Measurements from ENCODE around the gene IPO9.
"Not testable (repeated sequence)": the region's sequence is repeated elsewhere in the genome, so short reads cannot be mapped to it uniquely, and the experiment has no call there.

The IPO9 gene

GRCh38 chr1:201888282-201889089, 59.5 kb downstream of the IPO9 start, which contains the start of gene SHISA4:
SHISA4 (plus strand) TSS chr1:201888898; CDS start chr1:201888995, 97 bp downstream.
- peak; percentile 56 for FAIRE-seq
- DNase-seq (ENCODE audit: low spot score) = peak; percentile 62

GRCh38 chr1:201889090-201889968, 60.4 kb downstream of the IPO9 start:
- FAIRE-seq (no peak), DNase-seq (ENCODE audit: low spot score) (no peak)

DNA sequence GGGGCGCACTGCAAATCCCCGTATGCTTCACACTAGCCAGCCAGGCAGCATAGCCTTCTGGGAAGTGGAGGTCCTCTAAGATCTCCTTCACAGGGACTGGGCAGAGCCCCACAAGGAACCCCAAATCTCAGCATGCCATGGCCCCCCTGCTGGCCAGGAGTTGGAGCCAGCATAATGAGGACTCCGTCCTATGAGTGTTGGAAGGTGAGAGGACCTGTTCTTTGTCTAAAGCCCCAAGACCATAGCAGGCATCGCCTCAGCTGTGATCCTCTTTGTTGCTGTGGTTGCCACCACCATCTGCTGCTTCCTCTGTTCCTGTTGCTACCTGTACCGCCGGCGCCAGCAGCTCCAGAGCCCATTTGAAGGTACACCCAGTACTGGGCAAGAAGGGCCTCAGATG, 61.3 kb downstream of the IPO9 start:
- FAIRE-seq (no peak), DNase-seq (ENCODE audit: low spot score) (no peak)

DNA sequence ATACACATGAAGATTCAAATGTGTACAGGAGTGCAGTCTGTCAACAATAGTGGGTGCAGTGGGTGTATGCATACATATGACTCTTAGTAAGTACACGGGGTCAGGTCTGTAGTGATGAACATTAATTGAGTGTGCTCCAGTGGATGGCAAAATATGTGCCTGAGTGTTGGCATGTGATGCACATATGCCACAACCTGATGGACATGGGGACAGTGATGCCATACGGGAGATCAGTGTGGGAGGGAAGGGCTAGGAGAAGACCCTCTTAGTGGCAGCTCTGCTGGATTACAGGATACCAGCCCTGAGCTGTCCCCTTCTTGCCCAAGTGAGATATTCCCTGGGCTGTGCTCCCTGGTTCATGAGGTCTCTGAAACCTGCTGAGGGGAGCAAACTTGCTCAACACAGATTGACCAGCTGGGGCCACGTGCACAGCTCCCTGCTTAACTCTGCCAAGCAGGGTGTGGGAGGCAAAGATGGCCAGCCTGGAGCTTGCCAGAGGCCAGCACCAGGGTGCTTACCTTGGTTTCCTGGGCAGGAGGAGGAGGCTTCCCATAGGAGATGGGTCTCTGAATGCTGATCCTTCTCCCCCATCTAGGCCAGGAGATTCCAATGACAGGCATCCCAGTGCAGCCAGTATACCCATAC, 62.0 kb downstream of the IPO9 start:
- DNase-seq (ENCODE audit: low spot score) (no peak), FAIRE-seq (no peak)

DNA sequence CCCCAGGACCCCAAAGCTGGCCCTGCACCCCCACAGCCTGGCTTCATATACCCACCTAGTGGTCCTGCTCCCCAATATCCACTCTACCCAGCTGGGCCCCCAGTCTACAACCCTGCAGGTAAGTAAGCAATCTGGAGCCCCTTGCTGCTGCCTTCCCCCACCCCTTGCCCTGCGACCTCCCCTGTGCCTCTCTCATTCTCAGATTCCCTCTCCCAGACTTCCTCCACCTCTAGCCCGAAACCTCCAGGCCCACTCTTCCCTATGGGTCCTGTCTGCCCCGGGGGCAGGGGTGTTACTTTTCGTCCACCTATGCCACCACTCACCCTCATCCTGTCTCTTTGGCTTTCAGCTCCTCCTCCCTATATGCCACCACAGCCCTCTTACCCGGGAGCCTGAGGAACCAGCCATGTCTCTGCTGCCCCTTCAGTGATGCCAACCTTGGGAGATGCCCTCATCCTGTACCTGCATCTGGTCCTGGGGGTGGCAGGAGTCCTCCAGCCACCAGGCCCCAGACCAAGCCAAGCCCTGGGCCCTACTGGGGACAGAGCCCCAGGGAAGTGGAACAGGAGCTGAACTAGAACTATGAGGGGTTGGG, 62.6 kb downstream of the IPO9 start:
- DNase-seq (ENCODE audit: low spot score) (no peak), FAIRE-seq (no peak)

- FAIRE-seq (no peak), DNase-seq (ENCODE audit: low spot score) (no peak)
Observed at GRCh38 chr1:201892211-201892610, 63.3 kb downstream of the IPO9 start.

GRCh38 chr1:201893431-201893830, 64.5 kb downstream of the IPO9 start:
- FAIRE-seq (no peak), DNase-seq (ENCODE audit: low spot score) (no peak)

- FAIRE-seq = no peak
- no peak for DNase-seq (ENCODE audit: low spot score)
Observed at GRCh38 chr1:201894343-201895119, 65.6 kb downstream of the IPO9 start.

GRCh38 chr1:201895120-201895665, 66.2 kb downstream of the IPO9 start:
- DNase-seq (ENCODE audit: low spot score) = no peak
- no peak for FAIRE-seq

GRCh38 chr1:201895913-201896807, 67.2 kb downstream of the IPO9 start:
- FAIRE-seq (peak; percentile 70), DNase-seq (ENCODE audit: low spot score) (peak; percentile 81)

DNA sequence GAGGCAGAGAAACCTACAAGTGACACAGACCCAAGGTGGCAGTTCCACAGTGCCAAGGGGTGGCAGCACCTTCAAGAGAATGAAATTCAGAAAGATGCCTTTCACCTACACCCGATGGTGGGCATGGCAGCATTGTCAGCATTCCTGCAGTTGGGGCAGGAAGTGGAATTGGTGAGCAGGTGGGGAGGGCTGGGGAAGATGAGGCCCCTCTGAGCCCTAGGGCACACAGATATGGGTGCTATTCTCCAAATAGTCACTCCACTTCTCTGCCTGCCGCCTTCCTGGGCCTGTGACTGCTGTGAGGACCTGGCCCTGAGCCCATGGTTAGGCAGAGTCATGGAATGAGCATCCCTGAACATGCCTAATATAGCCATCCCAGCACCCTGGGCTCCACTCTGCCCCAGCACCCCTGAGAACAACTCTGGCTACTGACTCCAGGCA, 68.0 kb downstream of the IPO9 start:
- FAIRE-seq = no peak
- no peak for DNase-seq (ENCODE audit: low spot score)

GRCh38 chr1:201898240-201898894, 69.4 kb downstream of the IPO9 start:
- DNase-seq (ENCODE audit: low spot score) (no peak), FAIRE-seq (no peak)

- no peak for FAIRE-seq
- no peak for DNase-seq (ENCODE audit: low spot score)
Observed at GRCh38 chr1:201898992-201899391, 70.0 kb downstream of the IPO9 start.

- FAIRE-seq = no peak
- no peak for DNase-seq (ENCODE audit: low spot score)
Observed at GRCh38 chr1:201899683-201900429, 70.9 kb downstream of the IPO9 start.

- DNase-seq (ENCODE audit: low spot score) (no peak), FAIRE-seq (no peak)
Observed at GRCh38 chr1:201900476-201900875, 71.5 kb downstream of the IPO9 start.

- not testable (repeated sequence) for FAIRE-seq; DNase-seq (ENCODE audit: low spot score)
Observed at GRCh38 chr1:201901036-201901435, 72.1 kb downstream of the IPO9 start.

- no peak for DNase-seq (ENCODE audit: low spot score)
- no peak for FAIRE-seq
Observed at GRCh38 chr1:201902198-201902597, 73.2 kb downstream of the IPO9 start.

DNA sequence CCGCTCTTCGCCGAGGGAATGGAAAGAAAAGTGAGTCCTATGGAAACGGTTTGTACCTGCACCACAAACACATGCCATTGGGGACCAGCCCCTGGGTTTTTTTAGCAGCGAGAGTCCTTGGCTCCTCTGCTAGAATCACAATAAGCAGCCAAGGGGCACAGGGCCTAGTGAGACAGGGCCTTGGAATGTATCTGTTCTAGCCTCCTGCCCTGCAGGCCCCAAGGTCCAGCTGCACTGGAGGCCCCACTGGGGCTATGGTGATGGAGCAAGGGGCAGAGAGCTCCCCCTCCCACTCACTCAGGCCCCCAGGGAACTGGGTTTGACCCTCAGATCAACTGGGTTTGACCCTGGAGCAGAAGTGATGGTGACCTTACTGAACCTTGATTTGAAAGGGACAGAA, 74.2 kb downstream of the IPO9 start:
- no peak for DNase-seq (ENCODE audit: low spot score)

More for the DNA sequence above, 74.2 kb downstream of the IPO9 start:
- FAIRE-seq = no peak

Measured in RCC 7860 (cell line).